ENCODE results near the gene SHQ1. TPM values are rescaled to one million over a fixed set of nuclear protein-coding genes. Genes with fewer than 3 reads are reported as not detected.
A peak's percentile ranks its signal among the peaks of the same experiment; 100 is the strongest.
"Not testable (repeated sequence)": the region's sequence is repeated elsewhere in the genome, so short reads cannot be mapped to it uniquely, and the experiment has no call there.

SHQ1 gene
- total RNA-seq, 1 experiment from 2014 or later: 27.8 TPM

GRCh38 chr3:72800869-72801268, 47.4 kb downstream of the SHQ1 start:
- DNase-seq (ENCODE audit: low read depth): no peak

DNA sequence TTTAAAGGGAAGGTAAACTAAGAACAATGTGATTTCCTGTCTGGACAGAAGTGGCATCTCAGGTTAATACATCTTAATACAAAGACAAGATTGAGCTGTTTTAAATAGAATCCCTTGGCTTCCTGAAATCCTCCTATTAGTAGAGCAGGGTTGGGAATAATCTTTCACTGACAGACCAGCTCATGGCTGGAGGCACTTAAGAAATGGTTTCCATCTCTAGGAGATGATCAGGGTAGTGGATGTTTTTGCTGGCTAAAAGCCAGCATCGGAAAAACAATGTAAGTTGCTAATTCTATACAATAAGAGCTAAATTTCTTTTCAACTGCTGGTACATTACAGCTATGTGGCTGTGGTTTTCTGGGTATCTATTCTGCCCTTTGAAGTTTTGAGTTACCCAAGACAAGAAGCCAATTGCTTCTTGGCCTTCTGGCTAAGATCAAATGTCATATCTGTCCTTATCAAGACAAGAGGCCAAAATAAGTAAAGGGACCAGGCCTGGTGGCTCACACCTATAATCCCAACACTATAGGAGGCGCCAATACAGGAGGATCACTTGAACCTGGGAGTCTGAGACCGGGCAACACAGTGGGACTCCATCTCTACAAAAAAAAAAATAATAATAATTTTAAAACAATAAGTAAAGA, 49.6 kb downstream of the SHQ1 start:
- DNase-seq (ENCODE audit: low read depth): no peak

- DNase-seq (ENCODE audit: low read depth): peak; percentile 2
Observed at GRCh38 chr3:72797773-72798543, 50.3 kb downstream of the SHQ1 start.

DNA sequence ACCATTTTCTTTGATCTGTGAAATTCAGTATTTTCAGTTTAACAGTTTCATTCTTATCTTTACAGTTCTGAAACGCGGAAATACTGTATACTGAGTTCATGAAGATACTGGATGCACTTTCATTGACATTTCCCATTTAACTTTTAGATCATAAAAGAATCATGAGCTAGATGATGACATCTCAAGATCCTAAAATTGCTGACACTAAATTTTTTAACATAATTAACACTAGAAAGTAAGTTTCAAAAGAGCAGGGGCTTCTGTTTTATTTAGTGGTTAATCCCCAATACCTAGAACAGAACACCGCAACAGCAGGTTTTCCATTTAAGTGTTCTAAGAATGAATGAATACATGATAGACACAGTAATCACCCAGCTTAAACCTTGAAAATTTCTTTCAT, 54.2 kb downstream of the SHQ1 start:
- no peak for DNase-seq (ENCODE audit: low read depth)

GRCh38 chr3:72791161-72791560, 57.1 kb downstream of the SHQ1 start:
- DNase-seq (ENCODE audit: low read depth): peak; percentile 24

DNA sequence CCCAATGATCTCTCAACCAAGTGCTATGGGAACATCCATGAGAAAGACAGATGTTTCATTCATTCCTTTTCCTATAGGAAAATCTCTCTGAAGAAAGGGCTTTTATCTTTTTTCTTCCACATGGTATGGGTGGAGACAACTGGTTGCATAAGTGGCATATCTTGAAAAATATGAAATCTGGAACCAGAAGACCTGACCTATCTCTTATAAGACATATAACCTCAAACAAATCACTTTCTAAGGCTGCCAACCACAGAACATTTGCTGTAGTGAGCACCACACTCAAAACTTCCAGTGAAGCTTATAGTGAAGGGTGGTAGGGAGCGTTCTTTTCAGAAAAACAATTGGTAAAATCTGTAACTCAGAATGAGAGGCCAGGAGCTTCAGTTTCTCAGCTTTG, 58.5 kb downstream of the SHQ1 start:
- no peak for DNase-seq (ENCODE audit: low read depth)

DNA sequence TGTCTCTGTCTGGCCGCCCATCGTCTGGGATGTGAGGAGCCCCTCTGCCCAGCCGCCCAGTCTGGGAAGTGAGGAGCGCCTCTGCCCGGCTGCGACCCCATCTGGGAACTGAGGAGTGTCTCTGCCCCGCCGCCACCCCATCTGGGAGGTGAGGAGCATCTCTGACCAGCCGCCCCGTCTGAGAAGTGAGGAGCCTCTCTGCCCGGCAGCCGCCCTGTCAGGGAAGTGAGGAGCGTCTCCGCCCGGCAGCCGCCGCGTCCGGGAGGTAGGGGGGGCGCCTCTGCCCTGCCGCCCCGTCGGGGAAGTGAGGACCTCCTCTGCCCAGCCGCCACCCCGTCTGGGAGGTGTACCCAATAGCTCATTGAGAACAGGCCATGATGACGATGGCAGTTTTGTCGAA, 60.0 kb downstream of the SHQ1 start:
- not testable (repeated sequence) for DNase-seq (ENCODE audit: low read depth)

DNA sequence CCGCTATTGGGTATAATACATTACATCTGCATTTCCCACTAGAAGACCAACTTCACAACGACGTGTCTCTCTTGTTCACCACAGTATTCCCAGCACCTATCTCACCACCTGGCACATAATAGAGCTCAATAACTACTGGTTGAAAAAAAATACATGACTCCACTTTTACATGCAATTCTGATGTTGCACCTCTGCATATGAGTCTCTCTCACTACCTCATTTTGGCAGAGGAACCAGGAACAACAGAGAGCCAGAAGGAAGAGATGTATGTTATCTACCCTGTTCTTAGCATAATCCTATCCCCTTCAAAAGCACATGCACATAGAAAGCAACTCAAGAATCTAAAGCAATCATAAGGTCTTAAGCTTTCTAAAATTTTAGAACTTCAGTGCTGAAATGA, 61.6 kb downstream of the SHQ1 start:
- DNase-seq (ENCODE audit: low read depth): no peak

DNA sequence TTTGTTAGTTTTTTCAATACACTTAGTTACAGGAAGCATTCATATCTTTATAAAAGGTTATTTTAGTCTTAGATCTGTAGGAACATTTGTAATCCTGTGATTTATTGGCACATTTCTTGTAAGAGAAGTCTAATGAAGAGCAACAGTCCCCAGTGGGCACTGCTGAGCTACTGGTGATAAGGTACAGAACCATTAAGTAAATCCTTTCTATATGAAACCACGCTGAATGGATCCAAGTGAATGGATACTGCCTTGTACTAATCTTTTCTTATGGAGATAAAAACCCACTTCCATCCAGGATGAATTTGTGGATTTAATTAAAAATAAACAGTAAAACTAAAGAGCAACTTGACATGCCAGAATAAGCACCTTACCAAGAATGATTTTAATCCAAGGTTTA, 64.0 kb downstream of the SHQ1 start:
- no peak for DNase-seq (ENCODE audit: low read depth)

- DNase-seq (ENCODE audit: low read depth): no peak
Observed at GRCh38 chr3:72782521-72782920, 65.7 kb downstream of the SHQ1 start.

DNA sequence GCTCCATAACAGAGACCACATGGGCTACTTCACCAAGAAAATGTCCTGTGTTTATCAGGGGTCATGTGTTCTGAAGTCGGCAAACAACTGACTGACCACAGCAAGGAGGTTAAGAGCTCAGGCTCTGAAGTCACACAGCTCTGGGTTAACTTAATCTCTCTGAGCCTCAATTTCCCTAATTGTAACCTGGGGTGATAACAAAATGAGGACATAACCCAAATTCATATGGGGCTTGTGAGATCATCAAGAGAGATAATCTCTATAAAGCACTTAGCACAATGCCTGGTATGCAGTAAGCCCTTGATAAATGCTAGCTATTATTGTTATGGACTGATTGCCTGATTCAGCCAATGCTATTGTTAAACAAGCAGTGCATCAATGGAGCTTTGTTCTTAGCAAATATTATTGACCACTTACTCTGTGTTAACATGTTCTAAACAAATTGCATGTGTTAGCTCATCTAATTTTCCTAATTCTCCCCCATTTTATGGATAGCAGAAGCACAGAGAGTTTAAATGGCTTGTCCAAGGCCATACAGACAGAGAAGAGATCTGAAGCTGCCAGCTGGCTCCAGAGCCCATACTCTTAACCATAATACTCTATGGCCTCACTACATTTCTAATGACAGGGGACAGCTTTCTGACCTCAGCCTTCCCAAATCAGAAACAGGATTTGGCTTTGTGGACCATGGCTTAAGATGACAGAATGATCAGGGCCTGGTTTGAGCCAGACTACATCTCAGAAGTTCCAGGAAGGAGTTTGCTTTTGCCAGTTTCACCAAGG, 78.3 kb downstream of the SHQ1 start:
- DNase-seq (ENCODE audit: low read depth): no peak

- DNase-seq (ENCODE audit: low read depth): no peak
Observed at GRCh38 chr3:72768936-72769335, 79.3 kb downstream of the SHQ1 start.

- DNase-seq (ENCODE audit: low read depth): no peak
Observed at GRCh38 chr3:72768481-72768880, 79.8 kb downstream of the SHQ1 start.

DNA sequence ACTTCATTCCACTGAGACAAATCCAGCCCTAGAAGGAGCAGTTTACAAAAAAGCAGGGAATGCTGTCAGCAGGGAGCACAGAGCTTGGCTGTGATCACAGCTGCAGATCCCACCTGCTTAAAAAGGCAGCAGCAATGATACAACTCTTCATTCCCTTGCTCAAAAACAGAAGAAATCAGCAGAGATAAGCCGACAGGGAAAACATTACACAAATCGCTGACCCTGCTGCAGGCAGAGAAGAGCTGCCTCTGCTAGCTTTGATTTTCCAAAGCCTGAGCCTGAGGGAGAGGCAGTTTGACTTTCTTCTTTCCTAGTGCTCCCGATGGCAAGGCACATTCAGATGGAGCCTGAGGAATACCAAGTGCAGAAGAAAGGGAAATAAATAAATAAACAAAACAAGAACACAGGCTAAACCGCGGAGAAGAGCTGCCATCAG, 80.2 kb downstream of the SHQ1 start:
- no peak for DNase-seq (ENCODE audit: low read depth)

DNA sequence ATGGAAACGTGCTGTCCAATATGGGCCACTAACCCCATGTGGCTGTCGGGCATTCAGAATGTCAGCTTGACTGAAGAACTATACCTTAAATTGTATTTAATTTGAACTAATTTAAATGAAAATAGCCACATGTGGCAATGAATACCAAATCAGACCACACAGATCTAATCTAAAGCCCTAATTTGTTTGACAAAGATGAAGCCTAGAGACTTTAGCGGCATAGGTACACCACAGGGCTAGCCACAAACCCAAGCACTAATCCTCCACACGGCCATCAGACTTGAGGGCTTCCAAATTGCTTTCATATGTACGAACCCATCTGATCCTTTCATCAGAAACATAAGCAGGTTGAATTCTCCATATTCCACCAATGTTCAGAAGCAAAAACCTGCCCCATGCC, 81.4 kb downstream of the SHQ1 start:
- no peak for DNase-seq (ENCODE audit: low read depth)

DNA sequence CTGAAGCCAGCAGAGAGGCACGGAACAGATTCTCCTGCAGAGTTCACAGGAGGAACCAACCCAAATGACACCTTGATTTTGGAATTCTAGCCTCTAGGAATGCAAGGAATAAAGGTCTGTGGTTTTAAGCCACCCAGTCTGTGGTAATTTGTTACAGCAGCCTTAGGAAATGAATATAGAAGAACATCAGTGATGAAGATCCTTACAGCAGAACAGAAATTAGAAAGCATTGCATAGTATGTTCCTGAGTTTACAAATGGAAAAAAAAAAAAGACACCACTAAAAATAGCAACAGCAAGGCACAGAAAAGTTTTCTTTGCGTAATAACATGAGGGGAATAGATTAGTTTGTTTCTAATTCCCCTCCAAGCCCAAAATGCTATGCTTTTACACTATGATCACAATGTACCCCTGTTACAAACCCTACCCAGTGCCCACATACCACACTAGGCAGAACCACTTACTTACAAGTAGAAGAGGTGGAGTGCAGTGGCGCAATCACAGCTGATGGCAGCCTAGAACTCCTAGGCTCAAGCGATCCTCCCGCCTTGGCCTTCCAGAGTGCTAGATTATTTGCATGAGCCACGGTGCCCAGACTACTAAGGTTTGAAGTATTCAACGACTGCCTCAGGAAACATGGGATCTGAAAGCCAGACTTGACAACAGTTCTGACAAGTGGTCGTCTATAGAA, 84.3 kb downstream of the SHQ1 start:
- DNase-seq (ENCODE audit: low read depth): no peak

- no peak for DNase-seq (ENCODE audit: low read depth)
Observed at GRCh38 chr3:72761410-72761809, 86.8 kb downstream of the SHQ1 start.

GRCh38 chr3:72760225-72760624, 88.0 kb downstream of the SHQ1 start:
- DNase-seq (ENCODE audit: low read depth): no peak

GRCh38 chr3:72756900-72757299, 91.3 kb downstream of the SHQ1 start:
- no peak for DNase-seq (ENCODE audit: low read depth)

GRCh38 chr3:72754582-72754981, 93.7 kb downstream of the SHQ1 start:
- no peak for DNase-seq (ENCODE audit: low read depth)

DNA sequence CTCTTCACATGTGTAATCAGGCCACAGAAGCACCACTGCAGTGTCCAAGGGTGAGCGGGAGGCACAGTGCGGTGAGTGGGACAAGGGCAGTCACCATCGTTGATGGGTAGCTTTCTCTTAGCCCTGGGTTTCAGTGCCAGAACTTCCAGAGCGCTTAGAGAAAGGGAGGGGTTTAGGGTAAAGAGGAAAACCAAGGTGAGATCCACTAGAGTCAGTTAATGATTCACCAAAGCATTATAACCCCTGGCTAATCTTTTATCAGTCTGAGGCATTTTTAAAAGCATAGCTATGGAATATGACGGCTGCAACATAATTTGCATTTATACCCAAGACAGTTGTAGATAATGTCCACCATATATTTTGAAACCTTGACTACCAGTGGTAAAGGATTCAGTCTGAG, 94.8 kb downstream of the SHQ1 start:
- DNase-seq (ENCODE audit: low read depth): no peak

DNA sequence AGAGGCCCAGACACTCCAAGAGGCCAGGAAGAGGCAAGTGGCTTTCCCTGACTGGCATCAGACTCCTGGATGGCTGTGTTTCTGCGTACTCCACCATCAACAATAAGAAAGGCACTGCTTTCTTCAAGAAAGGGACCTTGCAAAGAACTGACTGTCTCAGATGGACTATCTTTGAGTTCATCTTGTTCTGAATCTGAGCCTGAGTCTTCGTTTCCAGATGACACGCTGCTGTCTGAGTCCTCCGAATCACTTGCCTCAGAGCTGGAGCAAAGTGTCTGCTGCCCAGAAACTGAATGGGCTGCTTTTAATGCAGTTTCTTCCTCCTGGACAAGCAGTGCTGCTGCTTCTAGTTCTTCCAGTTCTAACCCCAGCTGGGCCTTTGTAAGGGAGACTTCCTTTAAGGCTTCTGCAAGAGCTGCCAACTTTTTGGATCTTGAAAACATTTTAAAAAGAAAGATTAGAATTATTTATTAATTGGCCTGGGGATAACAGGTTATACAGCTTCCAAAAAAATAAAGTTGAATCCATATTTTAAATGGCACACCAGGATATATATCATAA, 97.8 kb downstream of the SHQ1 start:
- no peak for DNase-seq (ENCODE audit: low read depth)
